Tibial nerve (tissue), 4 donors: ENCODE results near the gene SOCS6. TPM values are rescaled to one million over a fixed set of nuclear protein-coding genes. Genes with fewer than 3 reads are reported as not detected.
"Not testable (repeated sequence)": the region's sequence is repeated elsewhere in the genome, so short reads cannot be mapped to it uniquely, and the experiment has no call there.

ENCODE experiments used
- DNase-seq, 2 donors: peaks; one replicate each; pipeline ENCODE4 v3.0.0-alpha.2; 2019; ENCODE audit warnings: low spot score in 2 of 2
- H3K27ac ChIP-seq, 4 donors: fragments of 200-600 bp; sonication (generic) in 3 of 4; one replicate each; pipeline ENCODE4 v1.5.1; 2017 to 2019; ENCODE audit warnings: mild to moderate bottlenecking in 1 of 4
- H3K27me3 ChIP-seq, 2 donors: fragments of 200-600 bp; sonication (generic) in 1 of 2; one replicate each; pipeline versions ENCODE4 v1.5.1 to v1.6.0; 2017 to 2019
- H3K36me3 ChIP-seq, 3 donors: fragments of 200-600 bp; sonication (generic); one replicate each; pipeline ENCODE4 v1.5.1; 2018 to 2019
- H3K4me1 ChIP-seq, 4 donors: fragments of 200-600 bp; sonication (generic) in 3 of 4; one replicate each; pipeline ENCODE4 v1.5.1; 2017 to 2019
- H3K4me3 ChIP-seq, 4 donors: fragments of 200-600 bp; sonication (generic) in 3 of 4; one replicate each; pipeline ENCODE4 v1.5.1; 2017 to 2019; ENCODE audit warnings: mild to moderate bottlenecking in 1 of 4, moderate library complexity in 1 of 4
- H3K9me3 ChIP-seq, 4 donors: fragments of 200-600 bp; sonication (generic) in 3 of 4; one replicate each; pipeline ENCODE4 v1.5.1; 2017 to 2019
- CTCF ChIP-seq, 5 experiments: fragments of 200-600 bp in 3 of 5; fragments of 450-650 bp in 2 of 5; sonication (generic) in 3 of 5; IDR thresholded peaks; one replicate each; pipeline ENCODE4 v1.5.1; 2016 to 2019; ENCODE audit warnings: antibody characterized with exemption in 5 of 5, mild to moderate bottlenecking in 3 of 5, moderate library complexity in 2 of 5
- EP300 ChIP-seq, 2 donors: sonication (generic); formaldehyde crosslinking; IDR thresholded peaks; one replicate each; pipeline ENCODE4 v1.6.1; 2017; ENCODE audit warnings: antibody characterized with exemption in 2 of 2, mild to moderate bottlenecking in 1 of 2
- POLR2A ChIP-seq, 2 donors: fragments of 450-650 bp; IDR thresholded peaks; one replicate each; pipeline ENCODE4 v1.6.1; 2017; ENCODE audit warnings: antibody characterized with exemption in 2 of 2, mild to moderate bottlenecking in 2 of 2, moderate library complexity in 2 of 2
- WGBS, 2 donors: methylation state at CpG; one replicate each; pipeline ENCODE4 v1.1.5; 2018; 5-methylcytosine and 5-hydroxymethylcytosine counted together
- total RNA-seq, 4 donors: library from RNA; depleted of rRNA; stranded (reverse); fragments of >200 nt; gene quantifications; one replicate each; pipeline ENCODE4 v1.1.0, GENCODE V29; 2016

The SOCS6 gene
- total RNA-seq, 4 donors from 2014 or later = 12.9 to 21.8 (median 18.2) TPM

- no peaks in the 10 kb centered on the region for H3K27me3 ChIP-seq
- WGBS, 2 donors = 79 to 83% methylated on average over 4 of the region's 4 CpGs
- H3K36me3 ChIP-seq = peaks cover 0 to 65% (median 0%) of the 10 kb centered on the region in 3 donors
- H3K4me3 ChIP-seq = no peak overlapping the region
- no peak for TF ChIP-seq CTCF (IDR thresholded peaks at IDR 0.05)
- no peak for TF ChIP-seq EP300 (IDR thresholded peaks at IDR 0.05)
- TF ChIP-seq POLR2A (IDR thresholded peaks at IDR 0.05) = no peak
- H3K9me3 ChIP-seq = peaks cover 0 to 9% (median 0%) of the 10 kb centered on the region in 4 donors
- no peak for DNase-seq
- H3K4me1 ChIP-seq = peaks cover 0 to 5% (median 0%) of the 10 kb centered on the region in 4 donors
- H3K27ac ChIP-seq = no peak overlapping the region
Observed at GRCh38 chr18:70337139-70337972, 48.5 kb downstream of the SOCS6 start.

- no peaks in the 10 kb centered on the region for H3K27me3 ChIP-seq
- H3K27ac ChIP-seq = no peak overlapping the region
- TF ChIP-seq CTCF (IDR thresholded peaks at IDR 0.05) = no peak
- TF ChIP-seq POLR2A (IDR thresholded peaks at IDR 0.05) = no peak
- TF ChIP-seq EP300 (IDR thresholded peaks at IDR 0.05) = no peak
- peaks cover 0 to 9% (median 0%) of the 10 kb centered on the region in 4 donors for H3K9me3 ChIP-seq
- no peak overlapping the region for H3K4me3 ChIP-seq
- no peak for DNase-seq
- no peaks in the 10 kb centered on the region for H3K4me1 ChIP-seq
- peaks cover 0 to 65% (median 0%) of the 10 kb centered on the region in 3 donors for H3K36me3 ChIP-seq
Observed at GRCh38 chr18:70338890-70339289, 50.0 kb downstream of the SOCS6 start.

GRCh38 chr18:70339915-70340314 is 51.1 kb downstream of the SOCS6 start:
- no peak overlapping the region for H3K27ac ChIP-seq
- TF ChIP-seq CTCF (IDR thresholded peaks at IDR 0.05) = no peak
- no peak for TF ChIP-seq EP300 (IDR thresholded peaks at IDR 0.05)
- no peak for TF ChIP-seq POLR2A (IDR thresholded peaks at IDR 0.05)
- no peak for DNase-seq
- no peaks in the 10 kb centered on the region for H3K4me1 ChIP-seq
- no peak overlapping the region for H3K4me3 ChIP-seq
- peaks cover 0 to 3% (median 0%) of the 10 kb centered on the region in 4 donors for H3K9me3 ChIP-seq
- peaks cover 0 to 61% (median 0%) of the 10 kb centered on the region in 3 donors for H3K36me3 ChIP-seq
- no peaks in the 10 kb centered on the region for H3K27me3 ChIP-seq

GRCh38 chr18:70348481-70348880 is 59.6 kb downstream of the SOCS6 start:
- DNase-seq, H3K4me1 ChIP-seq, H3K4me3 ChIP-seq, H3K9me3 ChIP-seq, H3K27me3 ChIP-seq, H3K27ac ChIP-seq: not testable (repeated sequence)
- peaks cover 0 to 71% (median 0%) of the 10 kb centered on the region in 3 donors for H3K36me3 ChIP-seq
- 94 to 95% methylated on average over 3 of the region's 3 CpGs for WGBS, 2 donors

- no peaks in the 10 kb centered on the region for H3K4me1 ChIP-seq
- TF ChIP-seq CTCF (IDR thresholded peaks at IDR 0.05) = no peak
- TF ChIP-seq POLR2A (IDR thresholded peaks at IDR 0.05) = no peak
- no peak for TF ChIP-seq EP300 (IDR thresholded peaks at IDR 0.05)
Observed at GRCh38 chr18:70349316-70349715, 60.5 kb downstream of the SOCS6 start.

More at GRCh38 chr18:70349316-70349715, 60.5 kb downstream of the SOCS6 start:
- Histone ChIP-seq H3K9me3 (peaks cover 0 to 10% (median 4%) of the 10 kb centered on the region in 4 donors), H3K27ac (no peak overlapping the region), H3K4me3 (no peak overlapping the region), H3K36me3 (peaks cover 0 to 77% (median 0%) of the 10 kb centered on the region in 3 donors), H3K27me3 (no peaks in the 10 kb centered on the region)
- DNase-seq = no peak
